ENCODE results near the gene C10orf95.
A peak's percentile ranks its signal among the peaks of the same experiment; 100 is the strongest.

The C10orf95 gene

GRCh38 chr10:102432162-102432950 lies 19.0 kb downstream of the C10orf95 start, which contains the start of gene CUEDC2:
Gene CUEDC2 (minus strand): TSS chr10:102432574. CDS start chr10:102425188, 7,386 bp downstream.
- ATAC-seq, result peak; percentile 98
- H3K36me3 Mint-ChIP-seq, result peaks cover 4% of the 10 kb centered on the region
- H3K4me3 Mint-ChIP-seq, result peak within 1 kb of the TSS; percentile 89
- H3K4me1 Mint-ChIP-seq, result peaks cover 40% of the 10 kb centered on the region
- no peaks in the 10 kb centered on the region for H3K27me3 Mint-ChIP-seq
- H3K27ac Mint-ChIP-seq, result peak within 1 kb of the TSS; percentile 84
- no peaks in the 10 kb centered on the region for H3K9me3 Mint-ChIP-seq

- Mint-ChIP-seq H3K36me3 (peaks cover 10% of the 10 kb centered on the region), H3K27ac (peak overlapping the region; percentile 84), H3K27me3 (no peaks in the 10 kb centered on the region), H3K9me3 (no peaks in the 10 kb centered on the region), H3K4me1 (peaks cover 46% of the 10 kb centered on the region), H3K4me3 (peak overlapping the region; percentile 89)
- ATAC-seq, result no peak
Observed at GRCh38 chr10:102431452-102432124, 19.8 kb downstream of the C10orf95 start.

GRCh38 chr10:102429468-102429867 lies 21.9 kb downstream of the C10orf95 start:
- peaks cover 21% of the 10 kb centered on the region for H3K36me3 Mint-ChIP-seq
- no peak overlapping the region for H3K27ac Mint-ChIP-seq
- no peaks in the 10 kb centered on the region for H3K27me3 Mint-ChIP-seq
- peaks cover 43% of the 10 kb centered on the region for H3K4me1 Mint-ChIP-seq
- H3K4me3 Mint-ChIP-seq, result no peak overlapping the region
- ATAC-seq, result no peak
- no peaks in the 10 kb centered on the region for H3K9me3 Mint-ChIP-seq

GRCh38 chr10:102426803-102427287 lies 24.5 kb downstream of the C10orf95 start:
- Mint-ChIP-seq H3K4me3 (no peak overlapping the region), H3K9me3 (no peaks in the 10 kb centered on the region), H3K27me3 (no peaks in the 10 kb centered on the region), H3K36me3 (peaks cover 27% of the 10 kb centered on the region), H3K4me1 (peaks cover 49% of the 10 kb centered on the region), H3K27ac (peak overlapping the region; percentile 52)
- no peak for ATAC-seq

- H3K4me3 Mint-ChIP-seq, result no peak overlapping the region
- H3K36me3 Mint-ChIP-seq, result peaks cover 27% of the 10 kb centered on the region
- peaks cover 44% of the 10 kb centered on the region for H3K4me1 Mint-ChIP-seq
- ATAC-seq, result no peak
- no peaks in the 10 kb centered on the region for H3K9me3 Mint-ChIP-seq
- no peaks in the 10 kb centered on the region for H3K27me3 Mint-ChIP-seq
- H3K27ac Mint-ChIP-seq, result peak overlapping the region; percentile 52
Observed at GRCh38 chr10:102425444-102425843, 25.9 kb downstream of the C10orf95 start.

- Mint-ChIP-seq H3K9me3 (no peaks in the 10 kb centered on the region), H3K36me3 (peaks cover 27% of the 10 kb centered on the region), H3K27ac (no peak overlapping the region), H3K27me3 (no peaks in the 10 kb centered on the region), H3K4me1 (peaks cover 49% of the 10 kb centered on the region), H3K4me3 (no peak overlapping the region)
- ATAC-seq, result no peak
Observed at GRCh38 chr10:102424916-102425315, 26.4 kb downstream of the C10orf95 start.

- no peak overlapping the region for H3K4me3 Mint-ChIP-seq
- peaks cover 57% of the 10 kb centered on the region for H3K4me1 Mint-ChIP-seq
- peaks cover 27% of the 10 kb centered on the region for H3K36me3 Mint-ChIP-seq
- ATAC-seq, result no peak
- no peak overlapping the region for H3K27ac Mint-ChIP-seq
- no peaks in the 10 kb centered on the region for H3K9me3 Mint-ChIP-seq
- peaks cover 4% of the 10 kb centered on the region for H3K27me3 Mint-ChIP-seq
Observed at GRCh38 chr10:102424145-102424544, 27.2 kb downstream of the C10orf95 start.

GRCh38 chr10:102423372-102423968 lies 27.9 kb downstream of the C10orf95 start:
- Mint-ChIP-seq H3K4me3 (no peak overlapping the region), H3K27ac (no peak overlapping the region), H3K36me3 (peaks cover 27% of the 10 kb centered on the region), H3K27me3 (peaks cover 10% of the 10 kb centered on the region), H3K9me3 (no peaks in the 10 kb centered on the region), H3K4me1 (peaks cover 61% of the 10 kb centered on the region)
- no peak for ATAC-seq

GRCh38 chr10:102422545-102423129 lies 28.7 kb downstream of the C10orf95 start:
- peak; percentile 52 for ATAC-seq
- Mint-ChIP-seq H3K27ac (peak overlapping the region; percentile 84), H3K36me3 (peaks cover 25% of the 10 kb centered on the region), H3K4me3 (peak overlapping the region; percentile 98), H3K27me3 (peaks cover 19% of the 10 kb centered on the region), H3K4me1 (peaks cover 64% of the 10 kb centered on the region), H3K9me3 (no peaks in the 10 kb centered on the region)

GRCh38 chr10:102421757-102422512 lies 29.4 kb downstream of the C10orf95 start:
- Mint-ChIP-seq H3K36me3 (peaks cover 18% of the 10 kb centered on the region), H3K4me3 (peak overlapping the region; percentile 98), H3K27me3 (peaks cover 26% of the 10 kb centered on the region), H3K27ac (peak overlapping the region; percentile 84), H3K4me1 (peaks cover 58% of the 10 kb centered on the region), H3K9me3 (no peaks in the 10 kb centered on the region)
- peak; percentile 13 for ATAC-seq

GRCh38 chr10:102421507-102421756 lies 29.9 kb downstream of the C10orf95 start:
- Mint-ChIP-seq H3K36me3 (peaks cover 15% of the 10 kb centered on the region), H3K4me3 (peak overlapping the region; percentile 98), H3K9me3 (no peaks in the 10 kb centered on the region), H3K4me1 (peaks cover 54% of the 10 kb centered on the region), H3K27me3 (peaks cover 31% of the 10 kb centered on the region), H3K27ac (peak overlapping the region; percentile 84)
- no peak for ATAC-seq

- peak; percentile 87 for ATAC-seq
- H3K27ac Mint-ChIP-seq, result peak within 1 kb of the TSS; percentile 84
- peaks cover 10% of the 10 kb centered on the region for H3K36me3 Mint-ChIP-seq
- peak within 1 kb of the TSS; percentile 98 for H3K4me3 Mint-ChIP-seq
- peaks cover 36% of the 10 kb centered on the region for H3K27me3 Mint-ChIP-seq
- H3K4me1 Mint-ChIP-seq, result peaks cover 49% of the 10 kb centered on the region
- no peaks in the 10 kb centered on the region for H3K9me3 Mint-ChIP-seq
Observed at GRCh38 chr10:102420714-102421506, 30.4 kb downstream of the C10orf95 start, which contains the start of gene FBXL15. Gene FBXL15 (plus strand): TSS chr10:102420836. CDS start chr10:102421130, 294 bp downstream.

GRCh38 chr10:102420181-102420713 lies 31.1 kb downstream of the C10orf95 start:
- Mint-ChIP-seq H3K27ac (peak overlapping the region; percentile 84), H3K9me3 (no peaks in the 10 kb centered on the region), H3K4me1 (peaks cover 46% of the 10 kb centered on the region), H3K27me3 (peaks cover 42% of the 10 kb centered on the region), H3K4me3 (peak overlapping the region; percentile 98), H3K36me3 (peaks cover 5% of the 10 kb centered on the region)
- ATAC-seq, result no peak

Data from stimulated activated memory B cell treated with anti-CD40 and anti-IgM and Interleukin-4, amounts not matched to agents 10 μg/mL and 1 μg/mL and 100 μg/mL, for 72 hours (primary cell).